ENCODE measurements around the gene TNNI3K.

GRCh38 chr1:74334147-74334546, 99.0 kb downstream of the TNNI3K start:
- no peak for TF ChIP-seq CTCF (IDR thresholded peaks at IDR 0.05; ENCODE audit: low read depth, low read length, poor library complexity, severe bottlenecking)
- TF ChIP-seq EZH2phosphoT487 (IDR thresholded peaks at IDR 0.05; ENCODE audit: borderline replicate concordance, low read length): no peak

Measured in DOHH2 (cell line).